Stomach (tissue), 9 donors: ENCODE results near the gene ZFP1. TPM values are rescaled to one million over a fixed set of nuclear protein-coding genes. Genes with fewer than 3 reads are reported as not detected.

Experiments used
- DNase-seq, 2 donors: peaks; one replicate each; pipeline versions ENCODE4 v3.0.0 to v3.0.0-alpha.2; 2013 to 2019
- H3K27ac ChIP-seq, 5 donors: fragments of 200-600 bp in 4 of 5; sonication (generic) in 4 of 5; one replicate each; pipeline ENCODE4 v1.5.1; 2013 to 2019; ENCODE audit warnings: mild to moderate bottlenecking in 1 of 5, moderate library complexity in 1 of 5
- H3K27me3 ChIP-seq, 3 donors: fragments of 200-600 bp; sonication (generic); one replicate each; pipeline ENCODE4 v1.5.1; 2017 to 2019; ENCODE audit warnings: mixed run types in 1 of 3
- H3K36me3 ChIP-seq, 4 donors: fragments of 200-600 bp; sonication (generic); 1 replicate in 3 of 4; 2 replicates in 1 of 4; pipeline ENCODE4 v1.5.1; 2016 to 2019
- H3K4me1 ChIP-seq, 4 donors: fragments of 200-600 bp; sonication (generic); one replicate each; pipeline ENCODE4 v1.5.1; 2016 to 2019
- H3K4me3 ChIP-seq, 4 donors: fragments of 200-600 bp; sonication (generic) in 3 of 4; one replicate each; pipeline ENCODE4 v1.5.1; 2016 to 2019; ENCODE audit warnings: mild to moderate bottlenecking in 1 of 4
- H3K9me3 ChIP-seq, 4 donors: fragments of 200-600 bp; sonication (generic); one replicate each; pipeline ENCODE4 v1.5.1; 2016 to 2019
- EP300 ChIP-seq: sonication (generic); formaldehyde crosslinking; IDR thresholded peaks from one replicate; pipeline ENCODE4 v1.6.1; 2017; ENCODE audit warnings: antibody characterized with exemption
- POLR2A ChIP-seq, 4 donors: fragments of 450-650 bp; IDR thresholded peaks; one replicate each; pipeline ENCODE4 v1.6.1; 2016; ENCODE audit warnings: antibody characterized with exemption in 4 of 4, control low read depth in 2 of 4, mild to moderate bottlenecking in 1 of 4, moderate library complexity in 1 of 4
- POLR2AphosphoS5 ChIP-seq, 3 donors: sonication (generic); formaldehyde crosslinking; IDR thresholded peaks; one replicate each; pipeline ENCODE4 v1.6.1; 2016; ENCODE audit warnings: antibody characterized with exemption in 3 of 3
- WGBS, 5 donors: extraction: QIAGEN DNeasy Blood & Tissue Kit in 3 of 5; methylation state at CpG; one replicate each; pipeline versions ENCODE4 v1.1.5 to v1.1.7; 2013 to 2018; 5-methylcytosine and 5-hydroxymethylcytosine counted together
- intact Hi-C: fragments of 100-400 bp; cut with DNase I; formaldehyde crosslinking; loops from one replicate; pipeline ENCODE4 v1.15.1; 2023; ENCODE audit warnings: low total_unique reads
- polyA plus RNA-seq, 3 donors: library from polyadenylated mRNA; stranded (reverse); fragments of 200-250 nt; gene quantifications; one replicate each; pipeline ENCODE4 v1.2.3, GENCODE V29; 2013
- total RNA-seq, 5 donors: library from RNA; depleted of rRNA; stranded (reverse); fragments of >200 nt; gene quantifications; one replicate each; pipeline versions ENCODE4 v1.1.0 to v1.2.3, GENCODE V29; 2014 to 2016
- TF ChIP-seq, protein P1 (sequence below), 7 experiments: fragments of 450-650 bp in 4 of 7; fragments of 200-600 bp in 3 of 7; sonication (generic) in 3 of 7; IDR thresholded peaks; one replicate each; pipeline ENCODE4 v1.5.1; 2016 to 2019; ENCODE audit warnings: antibody characterized with exemption in 7 of 7, control low read depth in 2 of 7, mild to moderate bottlenecking in 1 of 7
- donor health status: healthy with polysubstance abuse.
- donor health status: Bipolar disorder and iron deficiency.
- donor health status: healthy.

The ZFP1 gene
- total and polyA plus RNA-seq, 8 donors: 2.7 to 29.2 (median 5.2) TPM; not detected in 1

- Histone ChIP-seq H3K4me3 (no peak overlapping the region), H3K27me3 (no peaks in the 10 kb centered on the region), H3K9me3 (peaks cover 7 to 33% (median 27%) of the 10 kb centered on the region in 4 donors), H3K27ac (no peak overlapping the region), H3K36me3 (no peaks in the 10 kb centered on the region), H3K4me1 (no peaks in the 10 kb centered on the region)
- DNase-seq: no peak
- 82 to 94% (median 90%) methylated on average over 6 of the region's 6 CpGs for WGBS, 5 donors
- TF ChIP-seq POLR2AphosphoS5 (IDR thresholded peaks at IDR 0.05): no peak
- no peak for TF ChIP-seq EP300
- no peak for TF ChIP-seq POLR2A (IDR thresholded peaks at IDR 0.05)
- TF ChIP-seq, protein P1, sequence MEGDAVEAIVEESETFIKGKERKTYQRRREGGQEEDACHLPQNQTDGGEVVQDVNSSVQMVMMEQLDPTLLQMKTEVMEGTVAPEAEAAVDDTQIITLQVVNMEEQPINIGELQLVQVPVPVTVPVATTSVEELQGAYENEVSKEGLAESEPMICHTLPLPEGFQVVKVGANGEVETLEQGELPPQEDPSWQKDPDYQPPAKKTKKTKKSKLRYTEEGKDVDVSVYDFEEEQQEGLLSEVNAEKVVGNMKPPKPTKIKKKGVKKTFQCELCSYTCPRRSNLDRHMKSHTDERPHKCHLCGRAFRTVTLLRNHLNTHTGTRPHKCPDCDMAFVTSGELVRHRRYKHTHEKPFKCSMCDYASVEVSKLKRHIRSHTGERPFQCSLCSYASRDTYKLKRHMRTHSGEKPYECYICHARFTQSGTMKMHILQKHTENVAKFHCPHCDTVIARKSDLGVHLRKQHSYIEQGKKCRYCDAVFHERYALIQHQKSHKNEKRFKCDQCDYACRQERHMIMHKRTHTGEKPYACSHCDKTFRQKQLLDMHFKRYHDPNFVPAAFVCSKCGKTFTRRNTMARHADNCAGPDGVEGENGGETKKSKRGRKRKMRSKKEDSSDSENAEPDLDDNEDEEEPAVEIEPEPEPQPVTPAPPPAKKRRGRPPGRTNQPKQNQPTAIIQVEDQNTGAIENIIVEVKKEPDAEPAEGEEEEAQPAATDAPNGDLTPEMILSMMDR (IDR thresholded peaks at IDR 0.05): no peak
- intact Hi-C loops: no loop called here
Measured at GRCh38 chr16:75179208-75179607, 30.9 kb downstream of the ZFP1 start.

- TF ChIP-seq POLR2AphosphoS5 (IDR thresholded peaks at IDR 0.05): no peak
- TF ChIP-seq POLR2A (IDR thresholded peaks at IDR 0.05): no peak
- TF ChIP-seq EP300: no peak
- TF ChIP-seq, protein P1 (IDR thresholded peaks at IDR 0.05): no peak
- intact Hi-C loops: no loop called here
- Histone ChIP-seq H3K4me1 (no peaks in the 10 kb centered on the region), H3K36me3 (no peaks in the 10 kb centered on the region), H3K27me3 (no peaks in the 10 kb centered on the region), H3K4me3 (no peak overlapping the region), H3K27ac (no peak overlapping the region), H3K9me3 (peaks cover 0 to 12% (median 10%) of the 10 kb centered on the region in 4 donors)
- no peak for DNase-seq
- 27 to 40% (median 34%) methylated on average over 3 of the region's 3 CpGs for WGBS, 5 donors
Measured at GRCh38 chr16:75181630-75182029, 33.3 kb downstream of the ZFP1 start.

DNA sequence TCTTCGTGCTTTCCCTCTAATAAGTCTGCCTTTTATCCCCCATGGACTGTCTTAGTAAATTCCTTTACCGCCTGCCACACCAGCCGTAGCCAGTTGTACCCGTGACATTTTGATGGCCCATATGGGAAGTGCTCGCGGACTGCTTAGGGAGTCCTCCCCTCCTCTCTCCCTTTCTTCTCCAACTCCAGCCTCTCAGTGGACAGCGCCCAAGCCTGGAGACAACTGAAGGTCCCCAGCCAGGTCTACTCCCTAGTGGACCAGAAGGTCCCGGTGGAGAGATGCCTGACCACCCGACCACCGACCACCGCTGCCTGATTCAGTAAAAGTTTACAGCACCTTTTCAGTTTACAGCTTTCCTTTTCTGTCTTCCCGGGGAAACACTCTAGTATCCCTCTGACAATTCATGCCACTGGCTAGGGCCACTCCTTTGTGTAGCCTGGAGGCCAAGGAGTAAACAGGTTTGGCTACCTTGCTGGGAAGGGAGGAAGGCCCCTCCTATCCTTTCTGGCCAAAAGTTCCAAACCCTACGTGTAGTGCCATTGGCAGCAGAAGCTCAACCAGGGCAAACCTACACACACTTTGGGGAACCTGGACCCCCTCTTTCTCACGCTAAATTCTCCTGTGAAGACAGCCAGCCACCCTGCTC lies 40.6 kb downstream of the ZFP1 start:
- Histone ChIP-seq H3K27me3 (peaks cover 0 to 10% (median 0%) of the 10 kb centered on the region in 3 donors), H3K9me3 (no peaks in the 10 kb centered on the region), H3K4me3 (no peak overlapping the region), H3K27ac (no peak overlapping the region), H3K4me1 (no peaks in the 10 kb centered on the region), H3K36me3 (no peaks in the 10 kb centered on the region)
- TF ChIP-seq POLR2AphosphoS5 (IDR thresholded peaks at IDR 0.05) (no peak), EP300 (no peak), POLR2A (IDR thresholded peaks at IDR 0.05) (no peak)
- TF ChIP-seq, protein P1 (IDR thresholded peaks at IDR 0.05): no peak
- intact Hi-C loops: no loop called here
- no peak for DNase-seq
- WGBS, 5 donors: 83 to 88% (median 85%) methylated on average over 14 of the region's 14 CpGs

GRCh38 chr16:75189638-75190245 lies 41.4 kb downstream of the ZFP1 start:
- no peak for DNase-seq
- H3K36me3 ChIP-seq: no peaks in the 10 kb centered on the region
- H3K4me3 ChIP-seq: no peak overlapping the region
- intact Hi-C loops: no loop called here
- TF ChIP-seq EP300: no peak
- H3K27me3 ChIP-seq: peaks cover 0 to 10% (median 0%) of the 10 kb centered on the region in 3 donors
- H3K4me1 ChIP-seq: no peaks in the 10 kb centered on the region
- H3K27ac ChIP-seq: no peak overlapping the region
- no peaks in the 10 kb centered on the region for H3K9me3 ChIP-seq
- 72 to 92% (median 83%) methylated on average over 8 of the region's 8 CpGs for WGBS, 5 donors
